Fibroblast of skin of scalp (primary cell): ENCODE results near the gene MAPK7.
A peak's percentile ranks its signal among the peaks of the same experiment; 100 is the strongest.

Experiments
- DNase-seq: peaks from one replicate; pipeline ENCODE4 v3.0.0-alpha.2; 2013

Gene MAPK7

DNA sequence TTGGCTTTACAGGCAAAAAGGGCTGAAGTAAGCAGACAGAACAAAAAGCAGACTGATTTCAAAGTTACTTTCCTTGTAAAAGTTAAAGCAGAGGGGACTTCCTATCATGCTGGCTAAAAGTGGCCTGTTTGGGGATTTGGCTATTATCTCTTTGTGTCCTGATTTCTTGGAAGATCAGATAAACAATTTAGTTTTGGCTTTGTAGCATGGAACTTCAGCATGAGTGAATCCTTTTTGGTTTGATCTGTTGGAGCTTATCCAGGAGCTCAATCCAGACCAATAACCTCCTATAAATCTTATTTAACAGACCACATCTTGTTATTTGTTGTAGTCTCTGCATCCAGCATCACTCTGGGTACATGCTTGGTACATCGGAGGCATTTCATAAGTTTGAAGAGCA, 23.9 kb downstream of the MAPK7 start:
- no peak for DNase-seq

DNA sequence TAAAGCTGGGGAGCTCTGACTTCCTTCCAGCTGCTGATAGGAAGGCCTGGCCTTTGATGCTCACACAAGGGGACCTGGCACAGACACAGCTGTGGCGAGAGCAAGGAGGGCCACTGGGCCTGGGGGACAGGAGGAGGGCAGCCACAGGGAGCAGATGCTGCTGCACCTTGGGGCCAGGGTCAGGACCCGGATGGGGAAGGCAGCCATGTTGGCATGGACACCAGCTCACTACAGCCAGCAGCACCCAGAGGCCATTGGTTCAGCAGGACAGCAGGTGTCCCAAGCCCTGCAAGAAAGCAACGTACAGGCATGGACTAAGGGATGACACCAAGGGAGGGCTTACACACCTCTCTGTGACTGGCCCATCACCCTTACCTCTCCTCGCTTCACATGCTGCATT, 24.7 kb downstream of the MAPK7 start:
- no peak for DNase-seq

DNA sequence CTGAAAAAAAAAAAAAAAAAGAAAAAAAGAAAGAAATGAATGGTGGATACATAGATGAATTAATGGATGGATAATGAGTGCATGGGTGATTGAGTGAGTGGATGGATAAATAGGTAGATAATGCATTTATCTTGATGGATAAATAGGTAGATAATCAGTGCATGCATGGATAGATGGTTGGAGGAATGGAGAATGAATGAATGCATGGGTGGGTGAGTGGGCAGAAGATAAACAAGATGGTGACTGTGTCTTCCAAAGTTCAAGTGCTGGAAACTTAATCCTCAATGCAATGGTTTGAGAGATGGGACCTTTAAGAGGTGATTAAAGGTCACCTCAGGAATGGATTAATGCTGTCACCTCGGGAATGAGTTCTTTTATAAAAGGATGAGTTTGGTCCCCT, 26.0 kb downstream of the MAPK7 start:
- DNase-seq = no peak

DNA sequence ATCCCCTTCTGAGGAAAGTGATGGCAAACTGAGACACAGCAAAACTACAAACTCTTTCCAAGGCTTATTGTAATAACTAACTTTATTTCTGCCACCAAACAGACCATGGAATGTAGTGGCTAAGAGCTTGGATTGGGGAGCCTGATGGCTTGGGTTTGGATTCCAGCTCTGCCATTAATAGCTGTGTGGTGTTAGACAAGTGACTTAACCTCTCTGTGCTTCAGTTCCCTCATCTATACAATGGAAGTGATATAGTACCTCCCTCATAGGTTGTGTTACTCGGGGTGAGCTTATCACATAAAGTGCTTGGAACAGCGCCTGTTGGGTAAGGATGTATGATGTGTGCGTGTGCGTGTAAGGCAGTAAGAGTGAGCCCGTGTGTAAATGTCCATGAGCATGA, 26.8 kb downstream of the MAPK7 start:
- DNase-seq = no peak

DNA sequence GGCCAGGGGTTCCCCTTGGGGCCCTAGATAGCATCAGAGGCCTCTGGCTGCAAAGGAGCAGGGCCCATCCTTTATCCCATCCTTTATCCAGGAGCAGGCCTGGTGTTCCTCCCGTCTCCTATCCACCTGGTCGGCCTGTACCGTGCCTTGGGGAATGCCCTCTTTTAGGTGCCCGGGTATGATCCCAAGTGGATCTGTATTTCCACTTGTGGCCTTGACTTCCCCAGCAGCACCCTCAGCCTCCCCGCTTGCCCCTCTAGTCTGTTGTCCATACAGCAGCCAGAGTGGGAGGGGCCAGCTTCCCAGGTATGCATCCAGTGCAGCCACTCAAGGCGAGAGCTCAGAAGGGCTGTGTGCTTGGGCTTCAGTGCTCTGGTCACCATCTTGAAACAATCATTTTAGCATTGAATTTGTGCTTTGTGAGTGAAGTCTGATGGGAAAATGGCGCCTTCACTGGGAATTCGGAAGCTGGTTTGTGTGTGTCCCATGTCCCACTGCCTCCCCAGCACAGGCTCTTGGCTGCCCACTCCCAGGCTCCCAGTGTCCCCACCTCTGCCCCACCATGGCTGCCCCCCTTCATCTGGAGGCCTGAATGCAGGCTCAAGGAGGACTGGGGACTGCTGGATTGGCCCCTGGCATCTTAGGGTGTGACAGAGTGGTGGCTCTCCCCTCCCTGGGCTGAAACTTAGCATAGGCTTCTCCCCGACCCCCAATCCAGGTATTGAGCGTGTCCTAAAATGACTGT, 29.5 kb downstream of the MAPK7 start:
- DNase-seq = no peak

DNA sequence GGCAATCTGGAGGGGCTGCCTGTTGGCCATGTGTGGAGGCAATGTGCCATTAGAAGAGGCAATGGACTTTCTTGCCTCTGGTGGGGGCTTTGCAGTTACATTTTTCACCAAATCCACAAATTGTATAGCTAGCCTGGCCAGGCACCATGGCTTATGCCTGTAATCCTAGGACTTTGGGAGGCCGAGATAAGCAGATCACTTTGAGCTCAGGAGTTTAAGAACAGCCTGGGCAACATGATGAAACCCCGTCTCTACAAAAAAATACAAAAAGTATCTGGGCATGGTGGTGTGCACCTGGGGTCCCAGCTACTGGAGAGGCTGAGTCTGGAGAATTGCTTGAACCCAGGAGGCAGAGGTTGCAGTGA, 30.0 kb downstream of the MAPK7 start:
- DNase-seq = no peak

- no peak for DNase-seq
Measured at GRCh38 chr17:19409066-19409465, 30.8 kb downstream of the MAPK7 start.

- DNase-seq = peak; percentile 39
Measured at GRCh38 chr17:19409509-19409908, 31.2 kb downstream of the MAPK7 start.

GRCh38 chr17:19410091-19410490, 31.8 kb downstream of the MAPK7 start:
- DNase-seq = no peak

DNA sequence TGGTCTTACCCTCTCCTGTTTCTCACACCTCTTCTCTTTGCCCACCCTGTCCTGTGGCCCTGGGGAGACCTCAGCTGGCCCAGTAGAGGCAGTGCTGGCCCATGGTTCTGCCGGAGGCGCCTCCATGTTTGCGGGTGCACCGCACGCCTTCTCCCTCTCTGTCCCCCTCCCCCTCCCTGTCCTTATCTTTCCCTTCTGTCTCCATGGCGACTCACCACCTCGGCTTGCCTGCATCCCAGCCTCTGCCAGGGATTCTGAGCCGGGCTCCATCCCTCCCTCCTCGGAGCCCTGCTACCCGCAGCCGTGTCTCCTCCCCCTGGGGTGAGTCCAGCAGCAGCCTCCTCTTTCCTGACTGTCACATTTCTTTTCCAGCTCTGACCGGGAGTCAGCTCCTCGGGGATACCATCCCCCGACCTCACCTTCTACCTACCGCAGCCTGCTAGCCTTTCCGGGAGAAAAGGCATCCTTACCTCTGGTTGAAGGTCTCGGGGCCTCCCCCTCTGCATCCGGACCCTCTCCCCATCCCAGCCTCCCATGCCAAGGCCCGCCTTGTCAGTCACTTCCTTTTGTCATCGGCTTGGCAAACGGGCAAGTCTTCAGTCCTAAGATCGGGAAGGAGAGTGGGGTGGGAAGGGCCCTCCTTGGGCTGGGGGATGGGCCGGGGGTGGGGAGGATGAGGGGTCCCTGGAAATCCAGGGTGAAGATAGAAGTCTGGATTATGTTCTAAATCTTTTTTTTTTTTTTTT, 32.8 kb downstream of the MAPK7 start, which contains the start of gene RNF112:
Gene RNF112, plus strand, starts transcription at position 358 of the 746 bp plus-strand sequence. Its CDS starts 177 bp downstream, at position 535.
- peak; percentile 46 for DNase-seq

DNA sequence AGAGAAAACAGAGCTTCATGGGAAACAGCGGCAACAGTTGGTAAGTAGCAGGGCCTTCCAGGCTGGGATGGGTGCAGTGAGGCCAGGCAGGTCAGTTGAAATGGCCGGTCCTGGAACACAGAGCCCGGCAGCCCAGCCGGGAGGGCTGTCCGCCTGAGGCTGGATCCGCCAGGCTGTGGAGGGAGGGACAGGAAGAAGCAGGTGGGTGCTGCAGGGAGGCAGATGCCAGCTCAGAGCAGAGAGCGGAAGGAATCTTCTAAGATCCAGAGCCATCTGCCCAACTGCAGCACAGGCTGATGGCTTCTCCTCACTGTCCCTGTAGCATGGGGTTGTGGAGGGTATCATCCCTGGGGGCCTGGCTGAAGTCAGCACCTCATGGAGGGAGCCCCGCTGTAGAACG, 33.3 kb downstream of the MAPK7 start:
- DNase-seq = no peak

- no peak for DNase-seq
Measured at GRCh38 chr17:19412510-19412909, 34.2 kb downstream of the MAPK7 start.

DNA sequence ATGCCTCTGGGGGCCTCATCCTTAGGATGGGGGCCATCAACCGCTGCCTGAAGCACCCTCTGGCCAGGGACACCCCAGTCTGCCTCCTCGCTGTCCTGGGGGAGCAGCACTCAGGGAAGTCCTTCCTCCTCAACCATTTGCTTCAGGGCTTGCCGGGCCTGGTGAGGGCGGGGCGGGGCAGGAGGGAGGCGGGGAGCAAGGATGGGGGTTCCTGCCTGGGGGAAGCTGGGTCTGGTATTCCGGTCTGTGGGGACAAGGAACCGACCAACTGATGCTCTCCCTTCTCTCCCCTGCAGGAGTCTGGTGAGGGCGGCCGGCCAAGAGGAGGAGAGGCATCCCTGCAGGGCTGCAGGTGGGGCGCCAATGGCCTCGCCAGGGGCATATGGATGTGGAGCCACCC, 34.7 kb downstream of the MAPK7 start:
- DNase-seq = no peak

- no peak for DNase-seq
Measured at GRCh38 chr17:19413761-19414160, 35.5 kb downstream of the MAPK7 start.

DNA sequence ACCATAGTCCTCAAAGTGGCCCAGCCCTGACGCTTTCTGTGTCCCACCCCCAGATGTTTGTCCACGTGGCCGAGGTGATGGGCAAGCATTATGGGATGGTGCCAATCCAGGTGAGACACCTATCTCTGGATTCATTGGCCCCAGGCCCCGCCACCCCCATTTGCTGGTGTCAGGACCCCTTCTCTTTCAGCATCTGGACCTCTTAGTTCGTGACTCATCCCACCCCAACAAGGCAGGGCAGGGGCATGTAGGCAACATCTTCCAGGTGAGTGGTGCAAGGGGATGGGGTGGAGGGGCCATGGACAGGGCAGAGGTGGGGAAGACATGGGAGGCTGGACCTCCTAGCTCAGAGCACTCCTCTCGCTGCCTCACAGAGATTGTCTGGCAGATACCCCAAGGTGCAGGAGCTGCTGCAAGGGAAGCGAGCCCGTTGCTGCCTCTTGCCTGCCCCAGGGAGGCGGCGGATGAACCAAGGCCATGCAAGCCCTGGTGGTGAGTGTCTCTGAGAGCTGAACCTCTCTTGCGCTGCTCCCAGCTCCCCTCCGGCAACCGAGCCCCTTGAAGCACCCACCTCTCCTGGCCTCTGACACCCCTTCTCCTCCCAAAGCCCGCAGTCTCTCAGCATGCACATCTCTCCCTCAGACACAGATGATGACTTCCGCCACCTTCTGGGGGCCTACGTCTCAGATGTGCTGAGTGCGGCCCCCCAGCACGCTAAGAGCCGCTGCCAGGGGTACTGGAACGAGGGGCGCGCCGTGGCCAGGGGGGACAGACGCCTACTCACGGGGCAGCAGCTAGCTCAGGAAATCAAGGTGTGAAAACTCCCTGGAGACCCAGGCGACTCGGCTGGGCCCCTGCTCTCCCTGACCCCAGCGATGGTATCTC, 36.3 kb downstream of the MAPK7 start:
- no peak for DNase-seq

- DNase-seq = no peak
Measured at GRCh38 chr17:19415311-19415710, 37.0 kb downstream of the MAPK7 start.

- DNase-seq = no peak
Measured at GRCh38 chr17:19415806-19416775, 37.8 kb downstream of the MAPK7 start.

DNA sequence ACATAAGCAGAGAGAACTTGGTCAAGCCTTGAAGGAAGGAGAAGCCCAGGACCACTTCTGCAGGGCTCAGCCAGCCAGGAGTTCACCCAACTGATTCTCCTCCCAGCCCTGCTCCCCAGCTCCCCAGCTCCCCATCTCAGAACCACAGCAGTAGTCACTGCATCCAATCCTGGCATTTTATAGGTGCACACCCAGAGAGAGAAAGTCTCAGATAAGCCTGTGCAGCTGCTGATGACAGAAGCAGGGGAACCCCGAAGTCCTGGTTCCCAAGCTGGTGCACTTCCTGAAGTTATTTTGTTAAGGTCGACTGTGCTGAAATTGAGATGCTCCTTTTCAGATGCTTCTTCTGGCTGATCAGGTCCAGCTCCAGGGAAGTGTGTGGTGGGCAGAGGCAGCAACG, 39.3 kb downstream of the MAPK7 start:
- DNase-seq = no peak

DNA sequence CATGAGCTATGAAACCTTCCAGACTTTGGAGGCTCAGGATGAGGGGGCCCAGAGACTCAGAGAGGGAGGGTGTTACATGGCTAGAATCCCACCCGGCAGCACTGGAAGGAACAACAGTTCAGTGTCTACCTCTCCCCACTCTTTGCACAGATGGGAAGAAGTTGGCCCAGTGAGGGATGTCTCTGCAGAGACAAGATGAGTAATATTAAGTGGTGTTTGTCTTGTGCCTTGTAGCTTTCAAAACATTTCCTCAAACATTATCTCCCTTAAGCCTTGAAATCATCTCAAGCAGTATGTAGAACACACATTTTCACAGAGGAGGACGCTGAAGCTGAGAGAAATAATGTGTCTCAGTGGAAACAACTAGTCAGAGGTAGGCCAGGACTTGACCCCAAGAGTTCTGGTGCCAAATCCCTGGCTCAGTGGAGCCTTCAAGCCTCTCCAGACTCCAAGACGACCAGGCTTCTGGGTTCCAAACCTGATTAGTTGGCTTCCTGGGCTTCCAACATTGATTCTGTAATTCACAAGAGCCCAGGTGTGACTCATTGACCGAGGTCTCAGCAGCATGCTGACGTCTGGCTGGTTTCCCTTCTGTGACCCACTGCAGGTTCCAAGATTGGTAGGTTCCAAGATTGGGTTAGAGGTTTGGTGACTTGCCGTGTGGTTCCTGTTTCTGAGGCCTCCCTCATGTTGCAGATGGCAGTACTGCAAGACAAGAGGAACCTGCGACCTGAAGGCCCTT, 40.1 kb downstream of the MAPK7 start:
- peak; percentile 27 for DNase-seq

- no peak for DNase-seq
Measured at GRCh38 chr17:19421219-19421618, 42.9 kb downstream of the MAPK7 start.

GRCh38 chr17:19421926-19422325, 43.6 kb downstream of the MAPK7 start:
- no peak for DNase-seq
